Right cardiac atrium (tissue), 5 donors: ENCODE measurements around the gene RUNDC1. TPM values are rescaled to one million over a fixed set of nuclear protein-coding genes. Genes with fewer than 3 reads are reported as not detected.

Experiments
- ATAC-seq, 2 donors: fragments of 200-7000 bp; cut with Tn5 transposase; one replicate each; pipeline versions ENCODE4 v1.8.0 to v1.9.1; 2020; ENCODE audit warnings: moderate library complexity in 2 of 2, mild to moderate bottlenecking in 1 of 2
- DNase-seq, 3 donors: peaks; one replicate each; pipeline ENCODE4 v3.0.0-alpha.2; 2020
- H3K27ac ChIP-seq: one replicate; pipeline ENCODE4 v1.5.1; 2013; ENCODE audit warnings: mild to moderate bottlenecking, low read length, control low read depth, moderate library complexity
- H3K27me3 ChIP-seq: one replicate; pipeline ENCODE4 v1.6.1; 2013; ENCODE audit not compliant: control insufficient read depth, insufficient read depth
- H3K4me1 ChIP-seq: one replicate; pipeline ENCODE4 v1.6.1; 2013; ENCODE audit warnings: low read length; ENCODE audit not compliant: control insufficient read depth, insufficient read depth
- H3K4me3 ChIP-seq: one replicate; pipeline ENCODE4 v1.5.1; 2013; ENCODE audit warnings: low read length, control low read depth
- H3K9me3 ChIP-seq: one replicate; pipeline ENCODE4 v1.6.1; 2013; ENCODE audit warnings: low read length; ENCODE audit not compliant: control insufficient read depth
- WGBS: extraction: QIAGEN DNeasy Blood & Tissue Kit; methylation state at CpG from one replicate; pipeline ENCODE4 v1.1.7; 2013; 5-methylcytosine and 5-hydroxymethylcytosine counted together
- intact Hi-C, 4 donors: fragments of 100-400 bp; cut with DNase I; formaldehyde crosslinking; loops; one replicate each; pipeline versions ENCODE4 v1.11.0 to v1.14.0; 2022 to 2023
- long read RNA-seq, 4 donors: library from polyadenylated mRNA; unstranded; transcript quantifications; one replicate each; pipeline ENCODE4 v2.0.0, GENCODE V29; 2020 to 2021
- polyA plus RNA-seq: library from polyadenylated mRNA; stranded (reverse); fragments of 200-250 nt; gene quantifications from one replicate; pipeline ENCODE4 v1.2.3, GENCODE V29; 2013
- total RNA-seq, 4 donors: library from RNA; stranded (reverse); fragmentation: NEBNext Ultra II Directional; extraction: Animal tissue kit (Norgen Biotek cat#: 25700); gene quantifications; one replicate each; pipeline ENCODE4 v1.2.1, GENCODE V29; 2021
- donor health status: healthy with polysubstance abuse.
- donor health status: DM: no; HTN: yes; CAD: no.
- donor health status: DM: no; HTN: no; CAD: no.
- donor health status: DM: no; HTN: yes; CAD: no; lungs with severe emphysema.
- donor health status: DM: yes; HTN: yes; CAD: no.

The RUNDC1 gene
- total RNA-seq = 10 to 100 TPM in 3 of 4 donors, 1 to 10 TPM in 1; 9.8 to 14.4 (median 10.7) TPM
- 6.7 TPM for polyA plus RNA-seq
- long read RNA-seq, donor 1, transcript RUNDC1-201 (5 exons, 3,828 nt) = major isoform, 23 of 34 reads
- long read RNA-seq, donor 1, partial matches to known transcripts = 8 of 34 reads
- long read RNA-seq, donor 1, other reads (novel, unspliced or antisense) = 1 of 34 reads
- long read RNA-seq, donor 2, transcript RUNDC1-201 (5 exons, 3,828 nt) = major isoform, 8 of 17 reads
- long read RNA-seq, donor 2, partial matches to known transcripts = 2 of 17 reads
- long read RNA-seq, donor 2, other reads (novel, unspliced or antisense) = 6 of 17 reads
- long read RNA-seq, donor 3, transcript RUNDC1-201 (5 exons, 3,828 nt) = major isoform, 6 of 20 reads
- long read RNA-seq, donor 3, partial matches to known transcripts = 8 of 20 reads
- long read RNA-seq, donor 3, other reads (novel, unspliced or antisense) = 6 of 20 reads
- long read RNA-seq, donor 4, transcript RUNDC1-201 (5 exons, 3,828 nt) = major isoform, 15 of 19 reads
- long read RNA-seq, donor 4, partial matches to known transcripts = 2 of 19 reads
- long read RNA-seq, donor 4, other reads (novel, unspliced or antisense) = 2 of 19 reads

DNA sequence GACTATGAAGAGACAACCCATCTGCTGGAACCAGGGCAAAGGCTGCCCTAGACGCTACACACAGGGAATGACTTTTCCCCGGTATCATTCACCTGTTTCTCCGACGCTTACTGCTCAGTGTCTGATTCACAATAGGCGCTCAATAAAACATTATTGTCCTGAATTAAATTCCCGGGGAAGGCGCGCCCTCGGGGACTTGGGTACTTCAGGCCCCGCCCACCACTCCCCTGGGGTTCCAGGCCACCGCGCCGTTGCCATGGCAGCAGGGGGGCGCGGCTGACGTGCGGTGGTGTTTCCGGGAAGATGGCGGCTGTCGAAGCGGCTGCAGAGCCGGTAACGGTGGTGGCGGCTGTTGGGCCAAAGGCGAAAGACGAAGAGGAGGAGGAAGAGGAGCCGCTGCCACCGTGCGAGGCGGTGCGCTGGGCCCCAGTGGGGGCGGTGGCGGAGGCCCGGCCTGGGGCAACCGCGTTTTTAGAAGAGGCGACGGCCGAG lies at the start of gene RUNDC1:
Gene RUNDC1 (plus strand): TSS at position 292 of the 492 bp plus-strand sequence. CDS start 12 bp downstream, at position 304.
- DNase-seq (peak; percentile 95 to 98 (median 97)), ATAC-seq (peak; percentile 94 to 95)
- Histone ChIP-seq H3K4me3 (peak within 1 kb of the TSS; percentile 82), H3K9me3 (no peaks in the 10 kb centered on the region), H3K4me1 (peaks cover 6% of the 10 kb centered on the region), H3K27me3 (no peaks in the 10 kb centered on the region), H3K27ac (peak within 1 kb of the TSS; percentile 90)
- under 1% methylated on average over 39 of the region's 39 CpGs for WGBS
- intact Hi-C loops = no loop called here

DNA sequence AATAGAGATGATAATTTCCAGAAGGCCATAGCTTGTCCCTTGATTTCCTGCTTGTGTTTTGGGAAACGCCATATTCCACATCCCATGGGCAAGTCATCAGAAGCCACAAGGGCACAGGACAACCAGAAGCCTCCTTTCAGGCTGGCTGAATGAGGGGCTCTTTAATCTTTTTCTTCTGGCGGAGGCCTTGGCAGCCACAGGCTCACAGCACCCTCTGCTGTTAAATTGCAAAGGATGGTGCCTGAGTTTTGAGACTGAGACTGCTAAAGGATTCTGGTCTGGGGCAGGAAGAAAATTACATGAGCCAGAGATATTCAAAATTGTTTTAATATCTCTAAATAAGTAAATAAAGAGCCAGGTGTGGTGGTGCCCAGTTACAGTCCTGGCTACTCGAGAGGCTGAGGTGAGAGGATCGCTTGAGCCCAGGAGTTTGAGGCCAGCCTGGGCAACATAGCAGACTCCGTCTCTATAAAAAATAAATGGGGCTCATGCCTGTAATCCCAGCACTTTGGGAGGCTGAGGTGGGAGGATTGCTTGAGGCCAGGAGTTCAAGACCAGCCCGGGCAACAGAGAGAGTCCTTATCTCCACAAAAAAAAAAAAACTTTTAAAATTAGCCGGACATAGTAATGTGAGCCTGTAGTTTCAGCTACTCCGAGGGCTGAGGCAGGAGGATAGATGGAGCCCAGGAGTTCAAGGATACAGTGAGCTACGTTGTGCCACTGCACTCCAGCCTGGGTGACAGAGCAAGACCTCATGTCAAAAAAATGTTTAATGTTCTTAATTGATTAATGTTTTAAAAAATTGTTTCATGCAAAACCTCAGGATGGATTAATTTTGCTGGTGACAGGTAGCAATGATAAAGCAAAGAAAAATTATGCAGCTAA lies 42.4 kb upstream of the RUNDC1 start:
- H3K9me3 ChIP-seq = no peaks in the 10 kb centered on the region
- ATAC-seq = peak; percentile 68 to 76
- intact Hi-C loops = loop anchor here (2.0 to 10.0 kb wide), 3 partner anchors 95 to 213 kb away; partner anchors contain the start of gene AOC2 (in 1 of the 4)
- H3K27ac ChIP-seq = no peak overlapping the region
- peak in 2 of 3 donors; percentile 28 to 57 for DNase-seq
- H3K27me3 ChIP-seq = no peaks in the 10 kb centered on the region
- H3K4me1 ChIP-seq = no peaks in the 10 kb centered on the region
- H3K4me3 ChIP-seq = no peak overlapping the region
- 33% methylated on average over 9 of the region's 9 CpGs for WGBS

DNA sequence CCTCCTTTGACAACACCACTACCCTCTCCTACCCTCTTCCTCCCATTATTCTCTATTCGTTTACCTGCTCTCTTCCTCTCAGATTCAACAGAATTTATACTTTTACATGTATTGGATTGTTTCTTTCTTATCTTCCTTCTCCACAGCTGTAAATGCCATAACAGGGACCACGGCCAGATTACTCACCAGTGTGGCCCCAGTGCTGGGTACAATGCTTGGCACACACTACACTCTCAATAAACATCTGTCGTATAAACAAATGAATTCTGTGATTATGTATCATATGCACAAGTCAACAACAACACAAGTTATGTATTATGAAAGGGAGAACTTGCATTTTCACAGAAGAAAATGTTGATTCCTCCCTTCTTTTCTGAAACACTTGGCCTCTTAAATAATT lies 36.2 kb upstream of the RUNDC1 start:
- ATAC-seq = no peak
- intact Hi-C loops = no loop called here

GRCh38 chr17:42946812-42947211 lies 33.6 kb upstream of the RUNDC1 start:
- Histone ChIP-seq H3K4me3 (no peak overlapping the region), H3K27me3 (no peaks in the 10 kb centered on the region), H3K9me3 (no peaks in the 10 kb centered on the region), H3K27ac (no peak overlapping the region), H3K4me1 (no peaks in the 10 kb centered on the region)
- WGBS = 88% methylated on average over 1 of the region's 1 CpG
- ATAC-seq (no peak), DNase-seq (no peak)
- intact Hi-C loops = no loop called here

More for the DNA sequence above, 36.2 kb upstream of the RUNDC1 start:
- 49% methylated on average over 3 of the region's 3 CpGs for WGBS
- Histone ChIP-seq H3K4me3 (no peak overlapping the region), H3K9me3 (no peaks in the 10 kb centered on the region), H3K27ac (no peak overlapping the region), H3K4me1 (no peaks in the 10 kb centered on the region), H3K27me3 (no peaks in the 10 kb centered on the region)
- no peak for DNase-seq

- ATAC-seq (no peak), DNase-seq (no peak)
- Histone ChIP-seq H3K4me3 (no peak overlapping the region), H3K27me3 (no peaks in the 10 kb centered on the region), H3K9me3 (no peaks in the 10 kb centered on the region), H3K4me1 (no peaks in the 10 kb centered on the region), H3K27ac (no peak overlapping the region)
- 91% methylated on average over 13 of the region's 13 CpGs for WGBS
- intact Hi-C loops = no loop called here
These were observed 30.2 kb upstream of the RUNDC1 start for GRCh38 chr17:42950044-42950783.

DNA sequence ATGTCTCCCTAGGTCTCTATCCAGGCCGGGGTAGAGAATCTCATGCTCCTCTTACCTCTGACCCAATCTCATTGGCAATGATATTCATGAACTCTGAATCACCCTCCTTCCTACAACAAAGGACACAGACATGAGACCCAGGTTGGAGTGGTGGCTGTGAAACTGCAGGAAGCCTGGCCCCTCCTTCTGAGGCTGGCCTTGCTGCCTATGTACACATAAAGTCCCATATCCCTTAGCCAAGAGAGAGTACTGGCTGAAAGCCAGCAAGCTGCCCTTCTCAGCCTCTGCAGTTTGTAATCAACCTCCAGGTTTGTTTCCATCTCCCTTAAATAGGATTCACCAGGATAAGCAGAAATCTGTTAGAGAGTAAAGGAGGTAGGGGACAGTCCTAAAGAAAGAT lies 26.7 kb upstream of the RUNDC1 start:
- H3K27me3 ChIP-seq = no peaks in the 10 kb centered on the region
- ATAC-seq (no peak), DNase-seq (no peak)
- H3K4me1 ChIP-seq = no peaks in the 10 kb centered on the region
- 90% methylated on average over 1 of the region's 1 CpG for WGBS
- no peak overlapping the region for H3K27ac ChIP-seq
- no peaks in the 10 kb centered on the region for H3K9me3 ChIP-seq
- H3K4me3 ChIP-seq = no peak overlapping the region
- intact Hi-C loops = no loop called here

DNA sequence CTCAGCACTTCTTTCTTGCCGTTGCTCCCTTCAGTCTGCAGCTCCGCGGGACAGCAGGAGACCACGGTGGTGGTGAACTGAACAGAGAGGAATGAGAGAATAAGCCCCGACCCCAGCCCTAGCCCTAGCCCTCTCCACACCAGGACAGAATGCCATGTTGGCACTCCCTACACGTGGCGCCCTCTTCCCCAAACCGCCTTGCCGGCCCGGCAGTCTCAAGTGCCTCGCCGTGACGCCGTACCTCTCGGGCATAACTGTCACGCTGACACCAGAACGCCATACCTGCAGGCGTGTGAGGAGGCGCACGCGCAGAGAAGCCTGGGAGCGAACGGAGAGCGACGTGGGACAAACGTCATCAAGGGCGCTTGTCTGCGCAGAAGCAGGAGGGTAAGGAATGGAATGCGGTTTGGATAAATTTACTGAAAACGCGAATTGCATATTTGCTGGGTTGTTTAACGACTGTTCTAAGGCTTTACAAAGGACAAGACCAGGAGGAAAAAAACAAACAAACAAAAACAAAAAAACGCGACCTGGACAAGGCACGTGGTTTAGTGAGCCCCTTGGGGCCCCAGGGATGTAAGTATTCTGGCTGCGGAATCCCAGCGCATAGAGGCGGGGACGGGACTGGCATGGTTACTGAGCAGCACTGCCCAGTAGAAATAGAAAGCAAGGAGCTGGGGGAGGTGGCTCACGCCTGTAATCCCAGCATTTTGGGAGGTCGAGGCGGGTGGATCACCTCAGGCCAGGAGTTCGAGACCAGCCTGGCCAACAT lies 16.0 kb upstream of the RUNDC1 start, which contains the start of gene AARSD1:
Gene AARSD1 (minus strand): TSS at position 294 of the 772 bp plus-strand sequence. CDS start 14 bp downstream, at position 280.
- intact Hi-C loops = no loop called here
- Histone ChIP-seq H3K9me3 (no peaks in the 10 kb centered on the region), H3K27ac (peak within 1 kb of the TSS; percentile 59), H3K4me3 (peak within 1 kb of the TSS; percentile 76), H3K4me1 (peaks cover 2% of the 10 kb centered on the region), H3K27me3 (no peaks in the 10 kb centered on the region)
- DNase-seq (peak; percentile 91 to 96 (median 96)), ATAC-seq (peak; percentile 96 to 97)
- 1% methylated on average over 43 of the region's 43 CpGs for WGBS

DNA sequence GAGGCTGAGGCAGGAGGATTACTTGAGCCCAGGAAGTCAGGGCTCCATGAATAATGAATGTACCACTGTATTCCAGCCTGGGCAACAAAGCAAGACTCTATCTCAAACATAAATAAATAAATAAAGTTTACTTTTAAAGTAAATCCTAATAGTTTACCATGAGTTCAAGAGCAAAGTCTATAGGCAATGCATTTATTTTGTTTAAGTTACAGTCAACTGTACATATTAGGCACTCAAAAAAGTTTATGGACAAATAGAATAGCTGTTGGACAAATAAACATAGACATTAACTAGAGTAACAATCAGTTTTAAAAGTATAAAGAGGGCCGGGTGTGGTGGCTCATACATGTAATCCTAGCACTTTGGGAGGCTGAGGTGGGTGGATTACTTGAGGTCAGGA lies 12.4 kb upstream of the RUNDC1 start:
- ATAC-seq = no peak
- Histone ChIP-seq H3K9me3 (no peaks in the 10 kb centered on the region), H3K27me3 (no peaks in the 10 kb centered on the region), H3K4me3 (no peak overlapping the region), H3K4me1 (peaks cover 2% of the 10 kb centered on the region), H3K27ac (no peak overlapping the region)
- intact Hi-C loops = no loop called here
- WGBS = 84% methylated on average over 1 of the region's 1 CpG
- no peak for DNase-seq

DNA sequence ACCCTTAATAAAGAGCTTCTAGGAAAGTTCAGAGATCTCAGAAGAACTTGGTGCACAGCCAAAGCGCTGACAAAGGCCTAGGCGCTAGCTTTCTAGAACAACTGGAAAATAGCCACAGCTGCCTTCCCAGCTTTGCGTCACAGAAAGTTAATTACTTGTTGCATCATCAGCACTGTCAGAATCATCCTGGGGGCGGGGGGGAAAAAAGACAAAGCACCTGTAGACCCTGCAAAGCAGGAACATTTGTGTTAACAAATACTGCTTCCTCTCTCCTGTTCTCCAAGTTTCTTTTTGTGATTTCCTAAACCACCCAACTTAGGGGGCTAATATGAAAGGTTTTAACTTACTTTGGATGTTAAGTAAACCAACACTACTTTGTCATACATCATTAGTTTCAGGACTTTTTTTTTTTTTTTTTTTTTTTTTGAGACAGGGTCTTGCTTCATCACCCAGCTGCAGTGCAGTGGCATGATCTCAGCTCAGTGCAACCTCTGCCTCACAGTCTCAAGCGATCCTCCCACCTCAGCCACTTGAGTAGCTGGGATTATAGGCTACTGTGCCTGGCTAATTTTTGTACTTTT lies 11.3 kb upstream of the RUNDC1 start:
- H3K4me1 ChIP-seq = no peaks in the 10 kb centered on the region
- no peak overlapping the region for H3K4me3 ChIP-seq
- H3K9me3 ChIP-seq = no peaks in the 10 kb centered on the region
- H3K27me3 ChIP-seq = no peaks in the 10 kb centered on the region
- WGBS = 46% methylated on average over 5 of the region's 5 CpGs
- no peak overlapping the region for H3K27ac ChIP-seq
- DNase-seq (no peak), ATAC-seq (no peak)
- intact Hi-C loops = no loop called here
